Liver (tissue), 9 donors: Measurements from ENCODE around the gene TMPRSS3. TPM values are rescaled to one million over a fixed set of nuclear protein-coding genes. Genes with fewer than 3 reads are reported as not detected.
"Not testable (repeated sequence)": the region's sequence is repeated elsewhere in the genome, so short reads cannot be mapped to it uniquely, and the experiment has no call there.

Experiments
- DNase-seq: peaks from one replicate; pipeline ENCODE4 v3.0.0-alpha.2; 2017; ENCODE audit warnings: low spot score
- H3K27ac ChIP-seq, 2 donors: one replicate each; pipeline ENCODE4 v1.7.0; 2013; ENCODE audit warnings: inconsistent platforms in 2 of 2, low read length in 2 of 2, control low read depth in 1 of 2, low read depth in 1 of 2, mild to moderate bottlenecking in 1 of 2
- H3K27me3 ChIP-seq, 4 donors: one replicate each; pipeline versions ENCODE4 v1.6.1 to v1.7.0; 2013; ENCODE audit warnings: low read length in 3 of 4, inconsistent platforms in 1 of 4, mild to moderate bottlenecking in 1 of 4, moderate library complexity in 1 of 4; ENCODE audit not compliant: control insufficient read depth in 4 of 4, insufficient read depth in 4 of 4
- H3K36me3 ChIP-seq, 4 donors: one replicate each; pipeline versions ENCODE4 v1.6.1 to v1.7.0; 2013; ENCODE audit warnings: low read length in 3 of 4, mild to moderate bottlenecking in 3 of 4, low read depth in 1 of 4, moderate library complexity in 1 of 4; ENCODE audit not compliant: control insufficient read depth in 4 of 4, insufficient read depth in 3 of 4
- H3K4me1 ChIP-seq, 4 donors: one replicate each; pipeline versions ENCODE4 v1.6.1 to v1.7.0; 2013; ENCODE audit warnings: low read length in 3 of 4, mild to moderate bottlenecking in 3 of 4, moderate library complexity in 1 of 4; ENCODE audit not compliant: control insufficient read depth in 4 of 4, insufficient read depth in 4 of 4
- H3K4me3 ChIP-seq, 3 donors: one replicate each; pipeline versions ENCODE4 v1.6.1 to v1.7.0; 2013; ENCODE audit warnings: low read length in 3 of 3, control low read depth in 1 of 3, low read depth in 1 of 3, mild to moderate bottlenecking in 1 of 3
- H3K9ac ChIP-seq, 2 donors: one replicate each; pipeline ENCODE4 v1.7.0; 2013; ENCODE audit warnings: low read length in 2 of 2, mild to moderate bottlenecking in 2 of 2, moderate library complexity in 2 of 2, control low read depth in 1 of 2, low read depth in 1 of 2
- H3K9me3 ChIP-seq, 4 donors: one replicate each; pipeline versions ENCODE4 v1.6.1 to v1.7.0; 2013; ENCODE audit warnings: low read length in 3 of 4; ENCODE audit not compliant: control insufficient read depth in 4 of 4
- ATF3 ChIP-seq: IDR thresholded peaks from 2 replicates; pipeline ENCODE4 v1.6.1; 2016; ENCODE audit warnings: antibody characterized with exemption
- CTCF ChIP-seq: fragments of 150-350 bp; IDR thresholded peaks from 2 replicates; pipeline ENCODE4 v1.5.1; 2017; ENCODE audit warnings: improper control_type of control experiment, low read depth, low read length; ENCODE audit not compliant: missing input control
- EGR1 ChIP-seq, 2 donors: IDR thresholded peaks; 2 replicates each; pipeline ENCODE4 v1.6.1; 2016 to 2018; ENCODE audit warnings: antibody characterized with exemption in 2 of 2, low read depth in 2 of 2
- FOXA1 ChIP-seq: IDR thresholded peaks from 2 replicates; pipeline ENCODE4 v1.6.1; 2016; ENCODE audit warnings: antibody characterized with exemption
- FOXA2 ChIP-seq: IDR thresholded peaks from 2 replicates; pipeline ENCODE4 v1.6.1; 2016; ENCODE audit warnings: antibody characterized with exemption
- GABPA ChIP-seq, 2 donors: IDR thresholded peaks in 1 of 2; conservative IDR thresholded peaks in 1 of 2; 2 replicates each; pipeline ENCODE4 v1.6.1; 2016; ENCODE audit warnings: antibody characterized with exemption in 2 of 2, mild to moderate bottlenecking in 1 of 2, moderate library complexity in 1 of 2
- HNF4A ChIP-seq, 2 donors: conservative IDR thresholded peaks; 2 replicates each; pipeline ENCODE4 v1.6.1; 2016; ENCODE audit warnings: antibody characterized with exemption in 2 of 2, mild to moderate bottlenecking in 2 of 2
- HNF4G ChIP-seq: IDR thresholded peaks from 2 replicates; pipeline ENCODE4 v1.6.1; 2016; ENCODE audit warnings: antibody characterized with exemption
- JUND ChIP-seq, 2 donors: IDR thresholded peaks; 2 replicates each; pipeline ENCODE4 v1.6.1; 2016; ENCODE audit warnings: antibody characterized with exemption in 2 of 2
- MAX ChIP-seq: IDR thresholded peaks from 2 replicates; pipeline ENCODE4 v1.6.1; 2016; ENCODE audit warnings: antibody characterized with exemption
- NR2F2 ChIP-seq: IDR thresholded peaks from 2 replicates; pipeline ENCODE4 v1.6.1; 2016; ENCODE audit warnings: antibody characterized with exemption
- RAD21 ChIP-seq, 2 donors: IDR thresholded peaks; 2 replicates each; pipeline ENCODE4 v1.6.1; 2016; ENCODE audit warnings: antibody characterized with exemption in 2 of 2, mild to moderate bottlenecking in 2 of 2
- RXRA ChIP-seq, 2 donors: IDR thresholded peaks; 2 replicates each; pipeline ENCODE4 v1.6.1; 2017 to 2018; ENCODE audit warnings: antibody characterized with exemption in 2 of 2, mild to moderate bottlenecking in 1 of 2
- SP1 ChIP-seq: IDR thresholded peaks from 2 replicates; pipeline ENCODE4 v1.6.1; 2018; ENCODE audit warnings: antibody characterized with exemption, mild to moderate bottlenecking
- TAF1 ChIP-seq: conservative IDR thresholded peaks from 2 replicates; pipeline ENCODE4 v1.6.1; 2016; ENCODE audit warnings: antibody characterized with exemption, mild to moderate bottlenecking
- YY1 ChIP-seq: IDR thresholded peaks from 2 replicates; pipeline ENCODE4 v1.6.1; 2016; ENCODE audit warnings: antibody characterized with exemption, mild to moderate bottlenecking
- ZBTB33 ChIP-seq: IDR thresholded peaks from 2 replicates; pipeline ENCODE4 v1.6.1; 2016; ENCODE audit warnings: antibody characterized with exemption
- WGBS: extraction: QIAGEN DNeasy Blood & Tissue Kit; methylation state at CpG from one replicate; pipeline ENCODE4 v1.1.7; 2013; 5-methylcytosine and 5-hydroxymethylcytosine counted together
- polyA plus RNA-seq, 2 donors: library from polyadenylated mRNA; stranded (reverse) in 1 of 2; unstranded in 1 of 2; fragments of 200-250 nt in 1 of 2; fragments of >200 nt in 1 of 2; fragmentation: Nextera tagmentation in 1 of 2; extraction: Ambion mirVana in 1 of 2; gene quantifications; one replicate each; pipeline versions ENCODE4 v1.2.1 to v1.2.3, GENCODE V29; 2013 to 2015
- total RNA-seq, 2 donors: library from RNA; depleted of rRNA; stranded (reverse); fragments of >200 nt; gene quantifications; one replicate each; pipeline ENCODE4 v1.2.3, GENCODE V29; 2014
- donor health status: healthy.
- donor health status: healthy.
- donor health status: healthy.
- donor health status: healthy.
- donor health status: healthy.

Gene TMPRSS3
- total and polyA plus RNA-seq, 4 donors, result 0.25 to 0.50 TPM; not detected in 2

GRCh38 chr21:42411197-42411869, 15.5 kb upstream of the TMPRSS3 start:
- no peak overlapping the region for H3K27ac ChIP-seq
- H3K9ac ChIP-seq, result no peak overlapping the region
- H3K9me3 ChIP-seq, result no peaks in the 10 kb centered on the region
- peaks cover 0 to 3% (median 0%) of the 10 kb centered on the region in 4 donors for H3K4me1 ChIP-seq
- DNase-seq, result no peak
- H3K4me3 ChIP-seq, result no peak overlapping the region
- H3K36me3 ChIP-seq, result no peaks in the 10 kb centered on the region
- WGBS, result 58% methylated on average over 7 of the region's 7 CpGs
- H3K27me3 ChIP-seq, result peaks cover 0 to 4% (median 0%) of the 10 kb centered on the region in 4 donors
- TF ChIP-seq ZBTB33, result no peak
- no peak for TF ChIP-seq TAF1
- no peak for TF ChIP-seq RAD21 (IDR thresholded peaks at IDR 0.05)
- no peak for TF ChIP-seq NR2F2

GRCh38 chr21:42409366-42409765, 13.5 kb upstream of the TMPRSS3 start:
- TF ChIP-seq EGR1 (IDR thresholded peaks at IDR 0.05; ENCODE audit: low read depth in 2 of 2), result no peak
- no peak for TF ChIP-seq ATF3
- TF ChIP-seq JUND (IDR thresholded peaks at IDR 0.05), result no peak
- peaks cover 0 to 4% (median 0%) of the 10 kb centered on the region in 4 donors for H3K27me3 ChIP-seq
- DNase-seq, result no peak
- H3K27ac ChIP-seq, result no peak overlapping the region
- no peak overlapping the region for H3K9ac ChIP-seq
- WGBS, result 69% methylated on average over 7 of the region's 7 CpGs
- no peaks in the 10 kb centered on the region for H3K9me3 ChIP-seq
- peaks cover 0 to 3% (median 0%) of the 10 kb centered on the region in 4 donors for H3K4me1 ChIP-seq
- no peaks in the 10 kb centered on the region for H3K36me3 ChIP-seq
- no peak overlapping the region for H3K4me3 ChIP-seq

- H3K4me1 ChIP-seq, H3K27ac ChIP-seq, H3K9me3 ChIP-seq, H3K4me3 ChIP-seq, H3K36me3 ChIP-seq, H3K27me3 ChIP-seq, DNase-seq, H3K9ac ChIP-seq: not testable (repeated sequence)
- WGBS, result 82% methylated on average over 5 of the region's 5 CpGs
Measured at GRCh38 chr21:42408718-42409117, 12.9 kb upstream of the TMPRSS3 start.

GRCh38 chr21:42407476-42407875, 11.6 kb upstream of the TMPRSS3 start:
- 84% methylated on average over 5 of the region's 5 CpGs for WGBS
- H3K27me3 ChIP-seq, result peaks cover 0 to 4% (median 0%) of the 10 kb centered on the region in 4 donors
- H3K36me3 ChIP-seq, result no peaks in the 10 kb centered on the region
- no peak overlapping the region for H3K9ac ChIP-seq
- peaks cover 0 to 3% (median 0%) of the 10 kb centered on the region in 4 donors for H3K4me1 ChIP-seq
- no peak overlapping the region for H3K4me3 ChIP-seq
- H3K27ac ChIP-seq, result no peak overlapping the region
- DNase-seq, result no peak
- H3K9me3 ChIP-seq, result no peaks in the 10 kb centered on the region
- TF ChIP-seq SP1 (no peak), YY1 (no peak), NR2F2 (no peak), GABPA (IDR thresholded peaks at IDR 0.05 in 1 of 2, conservative IDR thresholded peaks at IDR 0.05 in 1 of 2) (no peak), TAF1 (no peak), CTCF (no peak), HNF4G (no peak), FOXA2 (no peak), JUND (IDR thresholded peaks at IDR 0.05) (no peak), RAD21 (IDR thresholded peaks at IDR 0.05) (no peak), EGR1 (IDR thresholded peaks at IDR 0.05; ENCODE audit: low read depth in 2 of 2) (no peak), MAX (no peak), RXRA (IDR thresholded peaks at IDR 0.05) (no peak), ZBTB33 (no peak), FOXA1 (no peak), HNF4A (conservative IDR thresholded peaks at IDR 0.05) (no peak), ATF3 (no peak)
